Calu3 (cell line): ENCODE data around the gene GRM7. TPM values are rescaled to one million over a fixed set of nuclear protein-coding genes. Genes with fewer than 3 reads are reported as not detected.

Source experiments
- BruUV-seq: library from RNA; stranded (reverse); fragments of 400-500 nt; replicated peaks from 2 replicates; lab custom pipeline; 2021; lab: Mats Ljungman, UMichigan
- CTCF ChIA-PET: fragments of 300-600 bp; sonication (Branson Sonifier 250); formaldehyde crosslinking; loops from one replicate; lab custom pipeline; 2022; ENCODE audit warnings: antibody characterized with exemption; lab: Charles Lee
- DNase-seq: peaks from one replicate; pipeline ENCODE4 v3.0.0; 2022
- H3K27ac Mint-ChIP-seq: one replicate; pipeline ENCODE4 v1.8.0; 2022; ENCODE audit warnings: mixed read lengths; ENCODE audit not compliant: unreplicated experiment
- H3K27me3 Mint-ChIP-seq: one replicate; pipeline ENCODE4 v1.8.0; 2022; ENCODE audit warnings: mixed read lengths; ENCODE audit not compliant: unreplicated experiment
- H3K36me3 Mint-ChIP-seq: one replicate; pipeline ENCODE4 v1.8.0; 2022; ENCODE audit warnings: mild to moderate bottlenecking, moderate library complexity, mixed read lengths; ENCODE audit not compliant: insufficient read depth, unreplicated experiment
- H3K4me1 Mint-ChIP-seq: one replicate; pipeline ENCODE4 v1.8.0; 2022; ENCODE audit warnings: mild to moderate bottlenecking, low read depth, mixed read lengths; ENCODE audit not compliant: unreplicated experiment
- H3K4me3 Mint-ChIP-seq: one replicate; pipeline ENCODE4 v1.8.0; 2022; ENCODE audit warnings: mild to moderate bottlenecking, low read depth, moderate library complexity, mixed read lengths; ENCODE audit not compliant: unreplicated experiment
- H3K9me3 Mint-ChIP-seq: one replicate; pipeline ENCODE4 v1.8.0; 2022; ENCODE audit warnings: low read depth, mixed read lengths; ENCODE audit not compliant: unreplicated experiment
- intact Hi-C: fragments of 100-400 bp; cut with micrococcal nuclease; formaldehyde crosslinking; loops from one replicate; pipeline ENCODE4 v1.10.0; 2022; ENCODE audit not compliant: unreplicated experiment
- total RNA-seq: library from RNA; stranded (reverse); gene quantifications from 2 replicates; pipeline ENCODE4 v1.2.3, GENCODE V29; 2022
- TF ChIP-seq, protein P1 (sequence below): fragments of 200-600 bp; IDR thresholded peaks from one replicate; pipeline ENCODE4 v1.8.0; 2022; ENCODE audit warnings: antibody characterized with exemption; ENCODE audit not compliant: unreplicated experiment

Gene GRM7
- total RNA-seq, 1 experiment from 2014 or later: not detected

DNA sequence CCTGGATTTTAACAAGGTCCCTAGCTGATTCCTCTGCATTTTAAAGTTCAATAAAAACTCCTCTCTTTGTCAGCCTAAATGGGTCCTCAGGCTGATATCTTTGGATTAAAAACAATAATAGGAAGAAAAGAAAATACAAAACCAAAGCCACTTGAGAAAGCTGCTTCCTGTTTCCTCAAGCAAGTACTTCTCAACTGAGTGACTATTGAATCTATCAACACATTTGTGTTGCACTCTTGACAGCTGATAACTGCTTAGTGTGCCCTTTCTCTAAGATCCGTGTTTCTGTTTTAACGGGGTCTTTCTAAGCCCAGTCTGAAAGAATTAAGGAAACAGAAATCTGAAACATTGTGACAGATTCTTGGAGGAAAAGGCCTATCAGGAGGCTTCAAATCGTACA, 410.7 kb downstream of the GRM7 start:
- Mint-ChIP-seq H3K4me1 (no peaks in the 10 kb centered on the region), H3K27me3 (no peaks in the 10 kb centered on the region), H3K9me3 (peaks cover 6% of the 10 kb centered on the region), H3K36me3 (no peaks in the 10 kb centered on the region), H3K27ac (no peak overlapping the region), H3K4me3 (no peak overlapping the region)
- CTCF ChIA-PET: no interaction called here
- intact Hi-C loops: no loop called here
- TF ChIP-seq, protein P1, sequence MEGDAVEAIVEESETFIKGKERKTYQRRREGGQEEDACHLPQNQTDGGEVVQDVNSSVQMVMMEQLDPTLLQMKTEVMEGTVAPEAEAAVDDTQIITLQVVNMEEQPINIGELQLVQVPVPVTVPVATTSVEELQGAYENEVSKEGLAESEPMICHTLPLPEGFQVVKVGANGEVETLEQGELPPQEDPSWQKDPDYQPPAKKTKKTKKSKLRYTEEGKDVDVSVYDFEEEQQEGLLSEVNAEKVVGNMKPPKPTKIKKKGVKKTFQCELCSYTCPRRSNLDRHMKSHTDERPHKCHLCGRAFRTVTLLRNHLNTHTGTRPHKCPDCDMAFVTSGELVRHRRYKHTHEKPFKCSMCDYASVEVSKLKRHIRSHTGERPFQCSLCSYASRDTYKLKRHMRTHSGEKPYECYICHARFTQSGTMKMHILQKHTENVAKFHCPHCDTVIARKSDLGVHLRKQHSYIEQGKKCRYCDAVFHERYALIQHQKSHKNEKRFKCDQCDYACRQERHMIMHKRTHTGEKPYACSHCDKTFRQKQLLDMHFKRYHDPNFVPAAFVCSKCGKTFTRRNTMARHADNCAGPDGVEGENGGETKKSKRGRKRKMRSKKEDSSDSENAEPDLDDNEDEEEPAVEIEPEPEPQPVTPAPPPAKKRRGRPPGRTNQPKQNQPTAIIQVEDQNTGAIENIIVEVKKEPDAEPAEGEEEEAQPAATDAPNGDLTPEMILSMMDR: no peak
- no peak for DNase-seq
- BruUV-seq: no TSS peak

DNA sequence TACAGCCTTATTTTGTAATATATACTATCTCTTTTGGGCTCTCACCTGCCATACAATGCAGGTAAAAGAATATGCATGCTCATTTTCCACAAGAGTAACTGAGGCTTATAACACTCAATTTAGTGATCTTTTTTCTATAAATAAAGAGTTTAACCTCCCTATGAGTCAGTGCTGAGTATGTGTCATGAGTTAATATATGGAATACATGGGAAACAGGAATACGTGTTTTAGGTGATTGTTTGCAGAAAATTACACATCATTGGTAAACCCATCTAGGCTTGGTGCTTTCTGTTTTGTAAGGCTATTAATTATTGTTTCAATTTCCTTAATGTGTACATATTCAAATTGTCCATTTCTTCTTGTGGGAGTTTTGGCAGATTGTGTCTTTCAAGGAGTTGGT, 411.3 kb downstream of the GRM7 start:
- DNase-seq: no peak
- TF ChIP-seq, protein P1: no peak
- Mint-ChIP-seq H3K9me3 (peaks cover 6% of the 10 kb centered on the region), H3K4me3 (no peak overlapping the region), H3K27ac (no peak overlapping the region), H3K4me1 (no peaks in the 10 kb centered on the region), H3K36me3 (no peaks in the 10 kb centered on the region), H3K27me3 (no peaks in the 10 kb centered on the region)
- intact Hi-C loops: no loop called here
- CTCF ChIA-PET: no interaction called here
- BruUV-seq: no TSS peak

DNA sequence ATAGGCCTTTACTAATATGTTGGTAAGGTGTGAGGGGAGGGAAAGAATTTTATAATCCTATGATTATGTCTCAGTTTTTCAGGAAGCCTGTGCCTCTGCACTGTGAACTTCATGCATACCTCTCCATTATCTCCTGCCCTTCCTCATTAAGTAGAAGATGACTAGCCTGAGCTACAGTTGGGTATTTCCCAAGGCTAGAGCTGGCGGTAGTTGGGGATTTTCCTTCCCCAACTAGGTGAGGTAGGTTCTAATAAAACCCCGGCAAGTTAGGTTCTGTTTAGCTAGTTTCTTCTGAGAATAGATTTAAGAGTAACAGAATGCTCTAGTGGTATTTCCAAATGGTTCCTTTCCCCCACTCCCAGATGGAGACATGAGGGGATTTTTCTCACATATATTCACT, 414.5 kb downstream of the GRM7 start:
- no peaks in the 10 kb centered on the region for H3K36me3 Mint-ChIP-seq
- H3K9me3 Mint-ChIP-seq: peaks cover 3% of the 10 kb centered on the region
- TF ChIP-seq, protein P1: no peak
- intact Hi-C loops: no loop called here
- no peaks in the 10 kb centered on the region for H3K27me3 Mint-ChIP-seq
- no peak overlapping the region for H3K27ac Mint-ChIP-seq
- no peak overlapping the region for H3K4me3 Mint-ChIP-seq
- BruUV-seq: no TSS peak
- no peaks in the 10 kb centered on the region for H3K4me1 Mint-ChIP-seq
- CTCF ChIA-PET: no interaction called here
- no peak for DNase-seq

DNA sequence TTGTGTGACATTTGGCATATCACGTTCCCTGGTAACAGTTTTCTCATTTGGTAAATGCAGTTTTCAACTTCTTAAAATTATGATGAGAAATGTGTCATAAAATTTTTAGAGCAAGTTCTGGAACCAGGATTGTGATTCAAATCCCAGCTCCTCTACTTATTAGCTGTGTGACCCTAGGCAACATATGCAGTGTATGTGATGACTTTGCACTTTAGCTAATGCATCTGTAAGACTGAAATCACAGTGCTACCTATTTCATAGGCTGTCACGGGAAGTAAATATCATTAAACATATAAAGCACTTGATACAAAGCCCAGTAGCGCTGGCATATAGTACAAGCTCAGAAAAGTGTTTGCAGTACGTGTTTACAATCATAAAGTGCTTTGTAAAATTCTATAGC, 419.4 kb downstream of the GRM7 start:
- CTCF ChIA-PET: no interaction called here
- H3K9me3 Mint-ChIP-seq: no peaks in the 10 kb centered on the region
- H3K4me1 Mint-ChIP-seq: no peaks in the 10 kb centered on the region
- TF ChIP-seq, protein P1: no peak
- no peak overlapping the region for H3K27ac Mint-ChIP-seq
- H3K4me3 Mint-ChIP-seq: no peak overlapping the region
- DNase-seq: no peak
- intact Hi-C loops: loop anchor here (10.0 kb wide), 1 partner anchor 504 kb away; no protein-coding TSS in a partner anchor
- H3K36me3 Mint-ChIP-seq: no peaks in the 10 kb centered on the region
- no peaks in the 10 kb centered on the region for H3K27me3 Mint-ChIP-seq
- BruUV-seq: no TSS peak
